HepG2 (cell line): ENCODE data around the gene NUFIP1. TPM values are rescaled to one million over a fixed set of nuclear protein-coding genes. Genes with fewer than 3 reads are reported as not detected.
A peak's percentile ranks its signal among the peaks of the same experiment; 100 is the strongest.

ENCODE experiments used
- ATF1 ChIP-seq: IDR thresholded peaks from 2 replicates; pipeline ENCODE4 v1.6.1; 2016; ENCODE audit warnings: mild to moderate bottlenecking, control low read depth
- CHD2 ChIP-seq: IDR thresholded peaks from 2 replicates; pipeline ENCODE4 v1.6.1; 2011; ENCODE audit warnings: low read depth, low read length, improper control_type of control experiment
- DMTF1 ChIP-seq: sonication (generic); formaldehyde crosslinking; IDR thresholded peaks from 2 replicates; pipeline ENCODE4 v1.4.0; 2020; ENCODE audit warnings: mild to moderate bottlenecking, missing genetic modification reagents
- DZIP1 ChIP-seq: sonication (generic); formaldehyde crosslinking; IDR thresholded peaks from 2 replicates; pipeline ENCODE4 v1.5.0; 2020; ENCODE audit warnings: mild to moderate bottlenecking, missing genetic modification reagents
- EED ChIP-seq: sonication (generic); formaldehyde crosslinking; IDR thresholded peaks from 2 replicates; pipeline ENCODE4 v1.5.0; 2020; ENCODE audit warnings: mild to moderate bottlenecking, missing genetic modification reagents
- FOXA1 ChIP-seq, 2 experiments: fragments of 450-650 bp in 1 of 2; sonication (generic) in 1 of 2; formaldehyde crosslinking in 1 of 2; IDR thresholded peaks; 2 replicates each; pipeline versions ENCODE4 v1.4.0 to v1.6.1; 2016 to 2020; ENCODE audit warnings: missing genetic modification reagents in 1 of 2
- HDAC1 ChIP-seq: sonication (generic); formaldehyde crosslinking; IDR thresholded peaks from 2 replicates; pipeline ENCODE4 v1.5.1; 2020; ENCODE audit warnings: mild to moderate bottlenecking, missing genetic modification reagents
- HNF4A ChIP-seq: sonication (generic); formaldehyde crosslinking; IDR thresholded peaks from 2 replicates; pipeline ENCODE4 v1.4.0; 2020; ENCODE audit warnings: missing genetic modification reagents
- HOXA7 ChIP-seq: sonication (generic); formaldehyde crosslinking; IDR thresholded peaks from 2 replicates; pipeline ENCODE4 v1.8.1; 2022; ENCODE audit warnings: mild to moderate bottlenecking, missing genetic modification reagents, moderate library complexity
- KDM4B ChIP-seq: sonication (generic); formaldehyde crosslinking; IDR thresholded peaks from 2 replicates; pipeline ENCODE4 v1.4.0; 2020; ENCODE audit warnings: missing genetic modification reagents
- MIER3 ChIP-seq: IDR thresholded peaks from 2 replicates; pipeline ENCODE4 v1.6.1; 2016; ENCODE audit warnings: missing compliant biosample characterization, borderline replicate concordance
- PRDM4 ChIP-seq: sonication (generic); formaldehyde crosslinking; IDR thresholded peaks from 2 replicates; pipeline ENCODE4 v1.9.0; 2021; ENCODE audit warnings: missing genetic modification reagents, borderline replicate concordance
- TEF ChIP-seq: sonication (generic); formaldehyde crosslinking; IDR thresholded peaks from 2 replicates; pipeline ENCODE4 v1.5.0; 2020; ENCODE audit warnings: missing genetic modification reagents
- TSC22D2 ChIP-seq: sonication (generic); formaldehyde crosslinking; IDR thresholded peaks from 2 replicates; pipeline ENCODE4 v1.5.1; 2020; ENCODE audit warnings: missing genetic modification reagents, mild to moderate bottlenecking, borderline replicate concordance
- ZFX ChIP-seq: sonication (generic); formaldehyde crosslinking; IDR thresholded peaks from 2 replicates; pipeline ENCODE4 v1.4.0; 2020; ENCODE audit warnings: mild to moderate bottlenecking, low read depth, missing genetic modification reagents, moderate library complexity
- ZNF101 ChIP-seq: sonication (generic); formaldehyde crosslinking; IDR thresholded peaks from 2 replicates; pipeline ENCODE4 v1.4.0; 2020; ENCODE audit warnings: mild to moderate bottlenecking, low read depth, missing genetic modification reagents, borderline replicate concordance
- ZNF292 ChIP-seq: sonication (generic); formaldehyde crosslinking; IDR thresholded peaks from 2 replicates; pipeline ENCODE4 v1.8.1; 2022; ENCODE audit warnings: mild to moderate bottlenecking, low read depth, missing genetic modification reagents, borderline replicate concordance
- ZNF674 ChIP-seq: sonication (generic); formaldehyde crosslinking; IDR thresholded peaks from 2 replicates; pipeline ENCODE4 v1.5.0; 2020; ENCODE audit warnings: low read depth, mild to moderate bottlenecking, missing genetic modification reagents
- ZNF780A ChIP-seq: sonication (generic); formaldehyde crosslinking; IDR thresholded peaks from 2 replicates; pipeline ENCODE4 v1.8.0; 2022; ENCODE audit warnings: mild to moderate bottlenecking, missing genetic modification reagents, moderate library complexity
- polyA plus RNA-seq, 8 experiments: library from polyadenylated mRNA; depleted of rRNA in 3 of 8; stranded (reverse) in 7 of 8; unstranded in 1 of 8; fragments of >200 nt; fragmentation: Illumina TruSeq in 4 of 8; extraction: Trizol in 4 of 8; gene quantifications; 2 replicates each; pipeline versions ENCODE4 v1.2.1 to v1.2.3, GENCODE V29; 2011 to 2016; ENCODE audit warnings: low read depth in 4 of 8, missing spikeins in 1 of 8, mixed read lengths in 1 of 8; ENCODE audit not compliant: insufficient read depth in 1 of 8
- total RNA-seq, 5 experiments: library from RNA; depleted of rRNA; stranded (reverse); fragments of >200 nt; fragmentation: Illumina TruSeq; extraction: Trizol; gene quantifications; 2 replicates each; pipeline ENCODE4 v1.2.3, GENCODE V29; 2016; ENCODE audit warnings: low read depth in 1 of 5

The NUFIP1 gene
- total and polyA plus RNA-seq, 2 of the 13 experiments (the other 11 are each of a cell fraction or from before 2014, with no cell fraction given), result 1.9 to 10.3 TPM

GRCh38 chr13:44917589-44918325, 71.5 kb downstream of the NUFIP1 start (continued):
- TF ChIP-seq DZIP1 (CRISPR knock-in tag) (peak; percentile 21; the same call in 1 of the 2 replicates), ZNF674 (CRISPR knock-in tag) (no peak), CHD2 (peak; percentile 58), ZNF101 (CRISPR knock-in tag) (no peak), ZFX (no peak; the same call in 1 of the 2 replicates), PRDM4 (CRISPR knock-in tag) (no peak), HOXA7 (CRISPR knock-in tag) (no peak), TSC22D2 (no peak; the same call in 1 of the 2 replicates), HNF4A (0 out of 2 replicates have a peak, but pooled peaks have one; percentile 21), HDAC1 (peak; percentile 46; the same call in 1 of the 2 replicates), ZNF780A (no peak), MIER3 (peak; percentile 27; the same call in 1 of the 2 replicates), EED (CRISPR knock-in tag) (no peak), KDM4B (CRISPR knock-in tag) (no peak), FOXA1 (IDR thresholded peaks at IDR 0.05) (no peak), FOXA1 (CRISPR knock-in tag; IDR thresholded peaks at IDR 0.05) (no peak), ZNF292 (CRISPR knock-in tag) (no peak), DMTF1 (CRISPR knock-in tag) (0 out of 2 replicates have a peak, but pooled peaks have one; percentile 73), ATF1 (CRISPR knock-in tag) (peak; percentile 87), TEF (no peak)
